GM19468 (cell line): ENCODE measurements around the gene ABHD14A.

Experiments
- ATAC-seq: cut with Tn5 transposase; IDR thresholded peaks from one replicate; pipeline ENCODE4 v1.9.1; 2021; ENCODE audit warnings: mild to moderate bottlenecking, moderate library complexity, moderate number of reproducible peaks; ENCODE audit not compliant: unreplicated experiment; ENCODE audit errors: extremely low read depth

ABHD14A gene

DNA sequence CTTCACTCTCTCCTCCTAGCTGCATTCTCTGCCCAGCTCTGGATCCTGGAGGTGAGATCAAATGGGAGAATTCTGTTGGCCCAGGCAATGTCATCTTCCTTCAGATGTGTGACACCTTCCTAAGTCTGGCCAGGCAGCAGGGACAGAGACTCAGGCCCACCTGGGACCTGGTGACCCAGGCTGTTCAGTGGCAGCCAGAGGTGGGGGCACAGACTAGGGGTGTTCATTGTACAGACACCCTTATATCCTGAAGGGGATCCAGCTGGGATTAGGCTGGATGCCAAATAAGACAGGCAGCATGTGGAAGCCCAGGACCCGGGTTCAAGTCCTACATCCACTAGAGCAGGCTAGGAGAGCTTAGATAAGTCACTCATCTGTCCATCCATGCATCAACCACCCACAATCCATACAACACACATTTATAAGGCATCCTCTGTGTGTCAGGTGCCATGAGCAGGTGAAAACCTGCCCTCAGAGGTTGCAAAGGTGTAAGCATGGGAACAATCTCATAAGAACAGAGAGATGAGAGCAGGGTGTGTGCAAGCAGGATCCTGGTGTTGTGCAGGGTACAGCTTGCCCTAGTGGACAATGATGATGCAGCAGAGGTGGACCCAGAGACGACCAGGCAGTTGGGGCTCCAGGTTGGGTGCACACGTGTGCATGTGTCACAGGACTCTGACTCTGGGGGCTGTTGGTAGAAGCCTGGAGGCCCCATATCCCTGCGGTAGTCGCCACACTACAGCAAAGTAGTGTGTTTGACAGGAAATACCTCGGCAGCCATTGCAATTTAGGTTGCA, 39.1 kb downstream of the ABHD14A start:
- ATAC-seq: no peak

DNA sequence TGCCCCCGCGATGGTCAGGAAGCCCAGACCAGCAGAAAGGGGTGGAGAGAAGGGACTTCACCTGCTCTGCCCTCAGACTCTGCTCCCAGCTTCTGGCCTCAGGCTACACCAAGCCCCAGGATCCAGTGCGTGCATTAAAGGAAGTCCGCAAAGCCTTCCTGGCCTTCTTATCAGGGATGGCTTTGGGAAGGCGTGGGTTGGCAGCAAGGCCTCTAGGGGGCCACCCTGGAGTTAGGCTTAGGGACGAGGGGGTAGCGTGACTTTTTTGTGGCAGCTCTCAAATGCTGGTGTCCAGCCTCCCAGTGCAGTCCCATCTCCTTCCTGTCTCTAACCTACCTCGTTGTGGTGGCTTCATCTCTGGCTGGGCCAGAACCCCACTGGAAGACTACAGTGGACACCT, 39.7 kb downstream of the ABHD14A start:
- no peak for ATAC-seq

DNA sequence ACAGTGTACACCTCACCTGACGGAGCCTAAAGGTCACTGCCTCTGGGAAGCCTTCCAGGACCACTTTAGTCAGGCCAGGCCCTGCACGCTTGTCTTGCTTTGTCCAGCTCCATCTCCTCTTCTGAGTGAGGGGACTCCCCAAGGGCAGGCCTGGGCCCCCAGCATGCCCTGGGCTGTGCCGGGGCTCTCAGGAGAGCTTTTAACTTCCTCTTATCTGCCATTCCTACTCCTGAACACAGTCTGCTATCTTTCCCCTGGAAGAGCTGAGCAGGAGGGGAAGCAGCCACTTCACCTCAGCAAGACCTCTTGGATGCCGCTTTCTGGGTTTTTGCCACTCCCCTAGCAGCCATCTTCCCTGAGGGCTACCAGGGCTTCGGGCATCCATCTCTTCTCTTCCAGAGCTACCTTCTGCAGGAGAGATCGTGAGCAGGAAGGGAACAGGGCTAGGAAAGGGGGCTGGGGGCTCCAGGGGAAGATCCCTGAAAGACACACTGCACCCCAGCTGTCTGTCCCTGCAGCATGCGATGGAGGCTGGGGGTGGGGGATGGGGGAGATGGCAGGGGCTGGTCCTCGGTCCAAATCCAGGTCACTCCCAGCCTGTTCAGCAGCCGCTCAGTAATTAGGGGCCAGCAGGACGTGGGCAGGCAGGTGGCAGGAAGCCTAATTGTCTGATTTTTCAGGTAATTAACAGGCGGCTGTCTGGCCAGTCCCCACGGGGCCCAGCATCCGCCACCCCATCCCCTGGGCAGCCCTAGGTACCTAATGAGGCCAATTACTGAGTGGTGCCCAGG, 40.8 kb downstream of the ABHD14A start:
- ATAC-seq: no peak

DNA sequence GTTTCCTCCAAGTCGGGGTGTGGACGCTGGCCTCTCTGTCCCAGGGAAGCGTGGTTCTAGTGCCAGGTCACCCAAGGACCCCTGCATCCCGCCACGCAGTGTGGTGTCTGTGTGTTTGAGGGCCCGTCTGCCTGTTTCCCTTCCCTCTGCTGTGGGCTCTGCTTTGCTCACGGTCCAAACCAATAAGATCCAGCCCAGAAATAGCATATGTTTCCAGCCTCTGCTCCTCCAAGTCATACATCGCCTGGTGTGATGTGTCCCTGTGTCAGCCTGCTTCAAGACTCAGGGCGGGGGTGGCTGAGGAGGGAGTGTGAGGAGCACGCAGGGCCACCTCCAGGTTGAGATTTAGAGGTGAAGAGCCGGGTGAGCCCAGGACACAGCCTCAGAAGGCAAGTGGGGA, 42.7 kb downstream of the ABHD14A start:
- no peak for ATAC-seq

DNA sequence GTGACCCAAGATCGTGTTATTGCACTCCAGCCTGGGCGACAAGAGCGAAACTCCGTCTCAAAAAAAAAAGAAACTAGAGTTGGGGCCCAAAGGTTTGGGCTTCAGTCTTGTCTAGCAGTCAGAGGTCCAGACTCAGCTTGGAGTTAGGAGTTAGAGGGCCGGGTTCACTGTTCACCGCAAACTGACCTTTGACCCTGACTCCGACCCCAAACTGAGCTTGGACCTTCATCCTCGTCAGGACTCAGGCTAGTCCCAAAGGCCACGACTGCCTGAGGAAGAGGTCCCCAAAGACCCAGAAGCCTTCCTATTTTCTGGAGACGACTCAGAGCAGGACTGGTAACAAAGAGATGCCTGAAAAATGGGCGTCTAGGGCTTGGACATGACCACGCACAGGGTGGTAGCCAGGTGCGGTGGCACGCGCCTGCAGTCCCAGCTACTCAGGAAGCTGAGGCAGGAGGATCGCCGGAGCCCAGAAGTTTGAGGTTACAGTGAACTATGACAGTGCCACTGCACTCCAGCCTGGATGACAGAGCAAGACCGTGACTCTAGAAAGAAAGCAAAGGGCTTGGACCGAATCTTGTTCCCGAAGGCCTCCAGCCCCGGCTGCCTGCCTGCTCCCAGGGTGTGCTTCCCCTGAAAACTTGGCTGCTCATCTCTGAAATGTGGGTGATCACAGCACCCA, 43.6 kb downstream of the ABHD14A start:
- ATAC-seq: no peak

DNA sequence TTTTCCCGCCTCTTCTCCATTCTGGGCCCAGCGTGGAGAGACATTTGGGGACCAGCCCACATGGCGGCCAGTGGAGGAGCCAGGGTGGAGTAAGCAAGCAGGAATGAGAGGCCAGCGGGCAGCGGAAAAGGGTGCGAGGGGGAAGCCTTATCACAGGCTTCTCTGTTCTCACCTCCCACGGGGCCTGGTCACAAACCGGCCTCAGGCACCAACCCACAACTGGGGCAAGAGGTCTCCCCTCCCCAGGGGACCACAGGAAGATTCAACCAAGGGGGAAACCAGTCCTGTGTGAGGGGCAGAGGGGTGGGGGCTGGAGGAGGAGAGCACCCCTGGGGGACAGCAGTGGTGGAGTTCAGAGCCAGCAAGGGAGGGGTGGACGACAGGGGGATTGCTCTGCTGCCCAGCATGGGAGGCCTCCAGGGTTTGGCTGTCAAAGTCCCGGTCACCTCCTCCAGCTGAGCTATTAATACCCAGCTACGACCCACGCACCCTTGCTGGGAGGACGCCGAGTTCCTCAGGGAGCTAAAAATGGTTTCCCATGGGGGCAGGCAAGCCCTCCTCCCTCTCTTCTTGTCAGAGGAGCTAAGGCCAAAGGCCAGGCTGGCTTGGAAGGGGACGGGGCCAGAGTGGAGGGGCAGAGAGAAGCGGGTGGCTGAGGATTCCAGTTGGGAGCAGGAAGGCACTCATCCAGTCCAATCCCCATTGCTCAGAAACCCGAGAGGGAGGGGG, 44.7 kb downstream of the ABHD14A start:
- no peak for ATAC-seq

DNA sequence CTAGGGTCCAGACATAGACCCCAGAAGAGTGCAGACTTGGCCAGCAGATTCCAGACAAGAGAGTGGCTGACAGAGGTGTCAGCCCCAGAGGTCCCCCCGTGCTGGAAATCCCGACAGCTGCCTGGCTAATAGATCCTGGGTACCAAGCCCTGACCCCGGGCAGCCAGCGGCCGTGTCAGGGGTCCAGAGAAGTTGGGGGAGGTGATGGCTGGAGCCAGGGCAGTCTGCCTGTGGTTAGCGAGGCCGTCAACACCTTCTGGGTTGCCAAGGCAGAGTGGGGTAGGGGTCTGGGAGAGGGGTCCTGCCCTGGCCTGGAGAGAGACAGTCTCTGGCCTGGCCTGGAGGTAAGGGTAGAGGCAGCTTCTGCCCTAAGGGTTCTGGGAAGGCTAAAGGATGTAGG, 45.9 kb downstream of the ABHD14A start:
- ATAC-seq: no peak

DNA sequence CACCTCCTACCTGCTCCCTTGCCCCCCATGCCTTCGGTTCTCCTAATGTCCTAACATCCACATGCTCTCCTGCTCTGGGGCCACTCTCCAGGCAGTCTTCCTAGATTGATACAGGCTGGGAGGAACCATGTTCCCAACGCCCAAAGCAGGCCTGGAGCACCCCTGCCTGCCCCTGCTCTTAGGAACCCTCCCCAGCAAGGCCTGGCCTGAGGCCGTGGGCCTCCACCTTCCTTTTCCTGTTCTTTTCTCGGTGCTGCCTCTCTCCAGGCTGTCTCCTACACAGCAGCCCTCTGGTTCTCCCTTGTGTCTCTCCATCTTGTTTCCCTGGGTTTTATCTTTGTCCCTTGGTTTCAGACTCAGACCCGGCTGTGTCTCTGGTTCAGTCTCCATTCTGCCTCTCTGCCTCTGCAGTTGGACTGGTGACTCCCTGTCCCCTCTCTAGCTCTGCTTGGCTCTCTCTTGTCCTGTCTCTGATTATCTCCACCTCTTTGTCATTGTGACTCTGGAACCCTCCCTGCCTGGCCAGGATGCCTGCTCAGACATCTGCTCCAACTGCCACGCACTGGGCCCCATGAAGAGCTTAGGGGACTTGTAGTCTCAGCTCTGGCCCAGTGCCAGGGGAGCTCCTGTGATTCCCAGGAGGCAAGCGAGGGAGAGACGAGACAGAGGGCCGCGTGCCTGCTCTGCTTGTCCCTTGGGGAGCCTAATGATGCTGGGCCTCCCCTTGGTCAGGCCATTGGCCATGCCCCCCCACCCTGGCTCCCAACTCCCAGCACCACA, 46.8 kb downstream of the ABHD14A start:
- ATAC-seq: no peak

DNA sequence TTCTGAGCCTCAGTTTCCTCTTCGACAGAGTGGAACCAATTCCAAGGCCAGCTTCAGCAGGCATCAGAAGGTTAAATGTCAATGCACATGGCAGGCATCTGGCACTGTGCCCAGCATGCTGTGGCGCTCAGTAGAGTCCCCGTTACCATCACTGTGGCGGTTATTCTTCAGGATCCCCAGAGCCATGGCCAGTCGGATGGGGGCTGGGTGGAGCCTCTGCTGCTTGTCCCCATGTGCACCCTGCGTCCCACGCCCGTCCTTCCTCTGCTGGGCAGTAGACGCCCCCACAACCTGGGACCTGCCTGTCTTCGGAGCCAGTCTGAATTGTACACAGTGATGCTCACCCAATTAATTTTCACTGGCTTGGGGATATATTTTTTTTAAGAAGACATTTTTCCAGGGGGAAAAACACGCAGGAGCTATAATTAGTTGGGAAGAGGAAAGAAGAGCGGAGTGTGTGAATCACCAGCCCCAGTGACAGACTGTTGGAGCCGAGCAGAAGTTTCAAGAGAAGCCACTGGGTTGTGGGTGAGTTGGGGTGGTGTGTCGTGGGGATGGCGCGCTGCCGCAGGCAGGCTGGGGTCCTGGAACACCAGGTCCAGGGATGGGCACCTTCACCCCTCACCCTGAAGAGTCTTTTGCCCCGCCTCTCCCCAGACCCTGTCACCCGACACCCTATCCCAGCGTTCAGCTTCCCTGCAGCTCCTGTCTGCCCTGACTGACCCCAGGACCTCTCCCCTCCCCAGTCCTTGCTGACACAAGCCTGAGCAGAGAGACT, 47.6 kb downstream of the ABHD14A start:
- no peak for ATAC-seq

DNA sequence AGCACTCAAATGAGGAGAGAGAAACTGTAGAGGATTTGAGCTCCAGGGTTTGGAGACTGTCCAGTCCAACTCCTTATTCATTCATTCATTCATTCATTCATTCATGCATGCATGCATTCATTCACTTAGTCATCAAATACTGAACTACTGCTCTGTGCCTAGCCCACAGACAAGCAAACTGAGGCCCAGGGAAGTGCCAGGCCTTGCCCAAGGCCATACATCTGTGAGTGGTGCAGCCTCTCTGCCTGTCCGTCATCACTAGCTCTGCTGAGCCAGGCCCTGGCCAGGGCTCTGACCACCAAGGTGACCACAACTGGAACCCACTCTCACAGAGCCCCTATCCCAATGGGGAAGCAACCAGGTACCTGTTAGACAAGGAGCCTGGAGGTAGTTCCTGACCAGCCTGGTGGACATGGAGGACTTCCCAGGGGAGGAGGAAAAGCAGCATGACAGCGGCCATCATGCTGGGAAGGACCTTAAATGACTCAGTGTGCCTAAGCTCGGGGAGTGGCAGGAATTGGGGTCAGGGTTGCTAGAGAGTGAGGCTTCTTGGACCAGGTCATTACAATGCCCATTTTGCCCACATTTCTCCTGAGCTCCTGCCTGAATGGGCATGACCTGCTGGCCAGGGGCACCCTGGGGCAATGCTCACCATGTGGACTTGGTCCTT, 48.4 kb downstream of the ABHD14A start:
- no peak for ATAC-seq

DNA sequence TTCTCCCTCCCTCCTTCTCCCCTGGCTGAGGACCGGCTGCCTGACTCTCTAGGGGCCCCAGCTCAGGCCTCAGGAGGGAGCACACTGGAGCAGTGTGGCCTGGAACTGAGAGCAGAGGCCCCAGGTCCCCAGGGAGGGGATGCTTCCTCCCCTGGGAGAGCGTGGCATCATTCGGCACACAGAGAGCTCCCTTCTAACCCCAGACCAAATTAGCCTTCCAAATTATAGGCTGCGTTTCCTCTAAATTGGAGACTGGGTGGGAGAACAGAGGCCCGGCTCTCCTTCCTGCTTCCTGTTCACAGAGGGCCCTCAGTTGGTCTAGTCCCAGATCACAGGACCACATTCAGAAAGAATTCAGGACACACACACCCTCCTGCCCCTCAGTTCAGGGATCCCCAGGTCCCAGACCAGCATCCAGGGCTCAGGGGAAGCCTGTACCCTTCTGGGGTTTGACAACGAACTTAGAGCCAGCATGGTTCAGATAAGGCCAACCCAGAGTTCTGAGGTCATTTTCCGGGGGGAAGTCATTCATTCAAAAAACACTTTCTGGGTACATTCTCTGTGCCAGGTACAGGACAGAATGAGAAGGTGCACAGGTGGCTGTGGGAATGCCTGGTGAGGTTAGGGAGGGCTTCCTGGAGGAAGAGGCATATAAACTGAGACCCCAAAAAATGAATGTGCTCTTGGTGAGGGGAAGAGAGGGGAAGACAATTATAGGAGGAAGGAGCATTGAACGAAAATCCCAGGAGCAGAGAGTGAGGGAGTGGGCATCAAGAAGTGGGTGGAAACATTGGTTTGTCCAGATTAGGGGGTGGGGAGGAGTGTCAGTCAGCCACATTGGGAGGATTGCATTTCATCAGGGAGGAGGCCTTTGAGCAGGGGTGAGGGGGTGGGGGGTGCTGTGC, 49.2 kb downstream of the ABHD14A start:
- no peak for ATAC-seq

DNA sequence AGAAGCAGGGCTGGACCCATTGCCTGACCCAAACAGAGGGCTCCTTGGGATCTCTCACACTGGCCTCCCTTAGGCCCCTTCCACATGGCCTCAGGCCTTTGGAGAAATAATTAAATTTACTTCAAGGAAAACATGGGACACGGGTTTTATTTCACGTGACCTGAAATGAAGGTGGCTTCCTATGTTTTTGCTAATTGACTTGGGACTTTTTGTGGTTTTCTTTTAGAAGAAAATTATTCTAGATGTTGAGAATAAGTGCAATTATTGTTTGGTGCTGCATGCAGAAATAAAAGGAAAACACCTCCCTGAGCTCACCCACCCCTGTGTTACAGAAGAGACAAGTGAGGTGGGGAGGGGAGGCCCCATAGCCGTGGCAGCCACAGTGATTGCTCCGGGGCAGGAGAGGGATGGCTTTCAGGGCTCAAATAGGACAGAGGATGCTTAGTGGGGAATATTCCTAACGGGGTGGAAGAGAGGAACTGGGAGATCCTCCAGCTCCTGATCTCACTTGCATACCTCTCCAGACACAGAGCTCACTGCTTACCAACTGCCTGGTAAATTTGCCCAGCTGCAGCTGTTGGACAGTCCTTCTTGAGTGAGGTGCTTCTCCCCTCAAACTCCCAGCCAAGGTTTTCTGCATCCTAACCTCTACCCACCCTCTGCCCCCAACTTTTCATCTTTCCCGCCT, 50.0 kb downstream of the ABHD14A start:
- no peak for ATAC-seq

DNA sequence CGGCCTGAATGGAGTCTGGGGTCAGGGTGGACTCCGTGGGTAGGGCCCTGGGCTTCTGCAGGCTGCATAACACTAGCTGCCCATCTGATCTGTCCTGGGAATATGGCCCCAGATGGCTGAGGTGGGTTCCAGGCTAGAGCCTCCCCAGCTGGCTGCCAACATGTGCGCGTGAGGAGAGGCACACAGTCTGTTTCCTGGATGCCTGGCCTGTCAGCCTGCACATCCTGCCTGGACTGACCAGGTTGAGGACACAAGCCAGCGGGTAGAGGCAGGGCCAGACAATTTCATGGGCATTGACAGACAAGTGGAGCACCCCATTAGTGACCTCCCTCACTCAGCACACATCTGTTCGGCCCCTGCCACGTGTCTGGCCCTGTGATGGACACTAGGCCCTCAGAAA, 50.6 kb downstream of the ABHD14A start:
- no peak for ATAC-seq

DNA sequence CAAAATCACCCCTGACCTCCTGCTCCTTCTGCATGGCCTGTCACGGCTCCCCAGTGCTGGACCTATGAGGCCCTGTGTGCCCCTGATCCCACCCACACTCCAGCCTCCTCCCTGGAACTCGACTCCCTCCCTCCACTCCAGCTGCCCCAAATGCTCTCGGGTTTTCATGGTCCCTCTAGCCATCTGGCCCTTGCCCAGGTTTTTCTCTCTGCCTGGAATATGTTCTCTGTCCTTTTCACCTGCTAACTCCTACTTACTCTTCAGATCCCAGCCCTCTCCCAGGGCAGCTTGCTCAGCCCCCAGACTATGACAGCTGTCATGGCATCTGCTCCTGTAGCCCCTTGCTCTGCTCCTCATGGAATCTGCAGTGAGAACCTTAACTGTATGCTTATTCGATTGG, 51.2 kb downstream of the ABHD14A start:
- no peak for ATAC-seq

DNA sequence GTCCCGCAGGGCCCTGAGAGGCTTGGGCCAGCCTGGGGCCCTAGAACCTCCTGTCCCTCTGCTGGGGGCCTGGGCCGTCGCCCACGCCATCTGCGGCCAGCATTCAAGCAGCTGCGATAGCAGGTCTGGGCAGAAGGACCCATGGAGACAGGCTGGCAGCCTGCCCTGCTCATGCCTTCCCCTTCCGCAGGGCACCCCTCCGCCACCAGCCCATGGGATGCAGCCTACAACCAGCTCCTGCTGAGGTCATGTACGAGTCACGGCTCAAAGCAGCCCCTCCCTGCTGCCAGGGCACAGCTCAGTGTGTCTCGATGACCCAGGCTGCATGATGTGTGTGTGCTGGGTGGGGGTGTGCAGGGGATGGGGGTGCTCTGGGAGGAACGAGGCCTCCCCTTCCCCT, 53.7 kb downstream of the ABHD14A start:
- ATAC-seq: no peak

DNA sequence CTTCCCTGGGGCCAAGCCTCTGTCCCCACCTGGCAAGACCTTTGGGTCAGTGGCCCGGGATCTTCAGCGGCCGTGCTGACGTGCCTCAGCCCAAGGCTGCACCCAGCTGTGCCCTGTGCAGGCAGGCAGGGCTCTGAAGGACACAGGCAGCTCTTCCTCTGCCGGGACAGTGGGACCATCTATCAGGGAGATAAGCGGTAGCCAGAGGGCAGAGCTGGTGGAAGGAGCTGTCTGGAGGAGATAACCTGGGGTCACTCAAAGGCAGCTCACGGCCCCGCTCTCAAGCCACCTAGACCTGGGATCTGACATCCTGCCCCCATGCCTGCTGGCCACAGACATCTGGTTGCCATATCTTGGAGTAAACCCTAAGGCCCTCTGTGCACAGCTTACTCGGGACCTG, 54.2 kb downstream of the ABHD14A start:
- no peak for ATAC-seq

DNA sequence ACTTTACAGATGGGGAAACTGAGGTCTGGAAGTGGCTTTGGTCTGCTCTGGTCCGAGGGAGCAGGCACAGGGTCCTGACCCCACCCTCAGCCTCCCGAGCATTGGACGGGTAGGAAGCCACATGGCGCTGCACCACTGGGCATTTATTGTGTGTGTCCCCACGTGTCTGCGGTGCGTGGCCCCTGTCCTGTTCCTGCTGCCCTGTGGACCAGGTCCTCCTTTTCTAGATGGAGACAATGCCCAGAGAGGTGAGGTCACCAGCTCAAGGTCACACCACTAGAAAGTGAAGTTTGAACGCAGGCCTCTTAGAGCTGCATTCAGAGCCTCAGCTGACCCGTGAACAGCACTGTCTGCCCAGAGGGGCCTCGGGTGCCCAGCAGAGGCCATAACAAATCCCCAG, 54.7 kb downstream of the ABHD14A start:
- no peak for ATAC-seq
